Measurements from ENCODE around the gene PLD6. TPM values are rescaled to one million over a fixed set of nuclear protein-coding genes. Genes with fewer than 3 reads are reported as not detected.

Gene PLD6
- total RNA-seq, 1 experiment from 2014 or later: 4.2 TPM

- CTCF ChIA-PET: no interaction called here
- Histone ChIP-seq H3K27me3 (ENCODE audit: control insufficient read depth, insufficient read depth, low read length) (no peaks in the 10 kb centered on the region), H3K36me3 (ENCODE audit: control insufficient read depth, insufficient read depth, low read length) (no peaks in the 10 kb centered on the region), H3K27ac (ENCODE audit: low read length) (no peak overlapping the region), H3K4me1 (ENCODE audit: control insufficient read depth, insufficient read depth, low read length) (no peaks in the 10 kb centered on the region), H3K9me3 (ENCODE audit: control insufficient read depth, insufficient read depth, low read depth, low read length) (no peaks in the 10 kb centered on the region), H3K4me3 (ENCODE audit: low read depth in 2 of 2, low read length in 2 of 2) (no peak overlapping the region)
- ATAC-seq (peak; percentile 51; the same call in 1 of the 2 replicates), DNase-seq (ENCODE audit: low read depth, low spot score) (no peak)
- no TSS peak for BruUV-seq (replicated peaks)
- intact Hi-C loops (cut with micrococcal nuclease; ENCODE audit: unreplicated experiment): loop anchor here (10.0 kb wide), 1 partner anchor 195 kb away; no protein-coding TSS in a partner anchor
- TF ChIP-seq SIN3A (IDR thresholded peaks at IDR 0.05; ENCODE audit: borderline replicate concordance, insufficient read depth, low read depth, low read length) (no peak), REST (IDR thresholded peaks at IDR 0.05; ENCODE audit: insufficient read depth in 1 of 2, low read depth in 2 of 2, low read length in 1 of 2) (no peak), POLR2AphosphoS5 (IDR thresholded peaks at IDR 0.05; ENCODE audit: low read depth, low read length) (no peak), TCF7L2 (IDR thresholded peaks at IDR 0.05; ENCODE audit: low read depth, low read length) (no peak)
- TF ChIP-seq, protein P1, sequence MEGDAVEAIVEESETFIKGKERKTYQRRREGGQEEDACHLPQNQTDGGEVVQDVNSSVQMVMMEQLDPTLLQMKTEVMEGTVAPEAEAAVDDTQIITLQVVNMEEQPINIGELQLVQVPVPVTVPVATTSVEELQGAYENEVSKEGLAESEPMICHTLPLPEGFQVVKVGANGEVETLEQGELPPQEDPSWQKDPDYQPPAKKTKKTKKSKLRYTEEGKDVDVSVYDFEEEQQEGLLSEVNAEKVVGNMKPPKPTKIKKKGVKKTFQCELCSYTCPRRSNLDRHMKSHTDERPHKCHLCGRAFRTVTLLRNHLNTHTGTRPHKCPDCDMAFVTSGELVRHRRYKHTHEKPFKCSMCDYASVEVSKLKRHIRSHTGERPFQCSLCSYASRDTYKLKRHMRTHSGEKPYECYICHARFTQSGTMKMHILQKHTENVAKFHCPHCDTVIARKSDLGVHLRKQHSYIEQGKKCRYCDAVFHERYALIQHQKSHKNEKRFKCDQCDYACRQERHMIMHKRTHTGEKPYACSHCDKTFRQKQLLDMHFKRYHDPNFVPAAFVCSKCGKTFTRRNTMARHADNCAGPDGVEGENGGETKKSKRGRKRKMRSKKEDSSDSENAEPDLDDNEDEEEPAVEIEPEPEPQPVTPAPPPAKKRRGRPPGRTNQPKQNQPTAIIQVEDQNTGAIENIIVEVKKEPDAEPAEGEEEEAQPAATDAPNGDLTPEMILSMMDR (IDR thresholded peaks at IDR 0.05): no peak
- POLR2A ChIA-PET: no interaction called here
- in situ Hi-C loops (cut with HindIII; ENCODE audit: low pct_unique_long_range_greater_than_20kb, low sequenced_read_pairs): no loop called here
Measured at GRCh38 chr17:17190188-17190587, 15.9 kb downstream of the PLD6 start.

- Histone ChIP-seq H3K4me1 (ENCODE audit: control insufficient read depth, insufficient read depth, low read length) (no peaks in the 10 kb centered on the region), H3K4me3 (ENCODE audit: low read depth in 2 of 2, low read length in 2 of 2) (no peak overlapping the region), H3K27ac (ENCODE audit: low read length) (no peak overlapping the region), H3K27me3 (ENCODE audit: control insufficient read depth, insufficient read depth, low read length) (no peaks in the 10 kb centered on the region), H3K36me3 (ENCODE audit: control insufficient read depth, insufficient read depth, low read length) (no peaks in the 10 kb centered on the region), H3K9me3 (ENCODE audit: control insufficient read depth, insufficient read depth, low read depth, low read length) (no peaks in the 10 kb centered on the region)
- intact Hi-C loops (cut with micrococcal nuclease; ENCODE audit: unreplicated experiment): no loop called here
- POLR2A ChIA-PET: no interaction called here
- DNase-seq (ENCODE audit: low read depth, low spot score) (no peak), ATAC-seq (no peak)
- TF ChIP-seq REST (IDR thresholded peaks at IDR 0.05; ENCODE audit: insufficient read depth in 1 of 2, low read depth in 2 of 2, low read length in 1 of 2): no peak
- no peak for TF ChIP-seq TCF7L2 (IDR thresholded peaks at IDR 0.05; ENCODE audit: low read depth, low read length)
- TF ChIP-seq, protein P1 (IDR thresholded peaks at IDR 0.05): no peak
- TF ChIP-seq SIN3A (IDR thresholded peaks at IDR 0.05; ENCODE audit: borderline replicate concordance, insufficient read depth, low read depth, low read length): no peak
- no TSS peak for BruUV-seq (replicated peaks)
- in situ Hi-C loops (cut with HindIII; ENCODE audit: low pct_unique_long_range_greater_than_20kb, low sequenced_read_pairs): no loop called here
- CTCF ChIA-PET: interaction anchor here (0.5 kb wide), 1 partner anchor 198 kb away, joined by 7 read pairs; no protein-coding TSS in a partner anchor
Measured at GRCh38 chr17:17189559-17189958, 16.6 kb downstream of the PLD6 start.
